NCI-H526 treated with DMSO at 0.1 percent for 48 hours (cell line): ENCODE data around the gene SLC43A2.

Experiments used
- DNase-seq: peaks from one replicate; lab custom pipeline; 2025; lab: John Stamatoyannopoulos, UW

The SLC43A2 gene

DNA sequence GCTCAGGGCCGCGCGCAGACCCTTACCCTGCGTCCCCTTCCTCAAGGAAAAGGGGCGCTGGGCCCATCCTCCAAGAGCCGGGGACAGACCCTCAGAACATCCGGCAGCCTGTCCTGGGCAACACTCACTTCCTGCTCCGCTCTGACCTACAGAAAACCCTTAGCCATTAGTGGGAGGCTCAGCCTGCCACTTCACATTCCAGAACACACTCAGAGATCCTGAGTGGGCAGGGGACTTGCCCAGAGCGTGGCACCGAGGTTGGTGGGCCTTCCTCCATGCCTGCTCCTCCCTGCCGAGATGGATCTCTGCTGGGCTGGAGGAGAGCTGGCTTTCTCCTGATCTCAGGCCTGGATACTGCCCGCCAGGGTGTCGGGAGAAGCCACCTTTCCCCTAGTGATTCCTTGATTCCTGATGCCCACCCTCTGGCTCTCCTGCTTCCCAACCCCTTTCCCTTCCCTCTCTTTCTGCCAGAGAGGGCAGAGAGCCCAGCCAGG lies 15.4 kb upstream of the SLC43A2 start:
- no peak for DNase-seq

DNA sequence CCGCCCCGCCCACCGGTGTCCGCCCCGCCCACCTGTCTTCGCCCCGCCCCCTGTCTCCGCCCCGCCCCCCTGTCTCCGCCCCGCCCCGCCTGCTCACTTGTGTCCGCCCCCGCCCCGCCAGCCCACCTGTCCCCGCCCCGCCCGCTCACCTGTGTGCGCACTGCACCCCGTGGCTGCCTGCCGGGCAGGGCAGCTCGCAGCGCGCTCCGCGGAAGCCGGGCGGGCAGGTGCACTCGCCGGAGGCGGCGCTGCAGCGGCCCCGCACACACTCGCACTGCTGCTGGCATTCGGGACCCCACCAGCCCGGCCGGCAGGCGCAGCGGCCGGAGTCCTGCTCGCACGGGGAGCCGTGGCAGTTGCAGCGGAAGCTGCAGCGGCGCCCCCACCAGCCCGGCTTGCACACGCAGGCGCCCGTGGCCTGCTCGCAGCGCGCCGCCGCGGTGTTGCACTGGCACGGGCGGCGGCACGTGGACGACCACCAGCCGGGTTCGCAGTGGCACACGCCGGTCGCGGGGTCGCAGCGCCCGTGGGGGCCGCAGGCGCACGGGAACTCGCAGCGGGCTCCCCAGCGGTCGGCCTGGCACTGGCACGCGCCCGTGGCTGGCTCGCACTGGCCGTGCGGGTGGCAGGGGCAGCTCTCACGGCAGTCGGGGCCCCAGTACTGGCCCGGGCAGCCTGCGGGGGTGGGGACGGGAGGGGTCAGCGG lies 14.8 kb upstream of the SLC43A2 start:
- DNase-seq: peak; percentile 14

- no peak for DNase-seq
Observed at GRCh38 chr17:1641065-1641403, 12.4 kb upstream of the SLC43A2 start.

- DNase-seq: no peak
Observed at GRCh38 chr17:1640329-1641064, 11.9 kb upstream of the SLC43A2 start.

DNA sequence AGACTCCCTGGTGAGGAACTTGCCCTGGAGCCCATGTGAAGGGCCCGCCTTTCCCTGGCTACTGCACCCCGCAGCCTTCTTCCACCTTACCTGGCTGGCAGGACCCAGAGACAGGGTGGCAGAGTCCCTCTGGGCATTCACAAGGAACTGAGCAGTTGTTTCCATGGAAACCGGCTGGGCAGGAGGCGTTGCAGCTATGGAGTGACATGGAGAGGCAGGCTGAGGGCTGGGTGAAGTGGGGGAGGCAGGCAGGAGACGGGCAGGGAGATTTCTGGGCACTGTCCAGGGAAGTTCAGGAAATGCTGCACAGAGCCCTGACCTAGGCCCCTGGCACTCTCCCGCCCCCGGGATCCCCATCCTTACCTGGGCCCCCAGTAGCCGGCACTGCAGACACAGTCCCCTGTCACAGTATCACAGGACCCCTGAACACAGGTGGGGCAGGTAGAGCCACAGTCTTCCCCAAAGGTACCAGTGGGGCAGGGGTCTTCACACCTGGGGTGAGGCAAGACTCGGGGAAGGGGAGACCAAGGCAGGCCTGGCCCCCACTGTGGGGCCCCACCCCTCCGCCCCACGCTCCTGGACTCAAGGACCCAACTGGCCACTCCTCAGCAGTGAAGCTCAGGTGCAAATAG lies 11.0 kb upstream of the SLC43A2 start:
- DNase-seq: no peak

- no peak for DNase-seq
Observed at GRCh38 chr17:1638624-1639300, 10.1 kb upstream of the SLC43A2 start.

GRCh38 chr17:1638171-1638590 lies 9.5 kb upstream of the SLC43A2 start:
- DNase-seq: no peak

DNA sequence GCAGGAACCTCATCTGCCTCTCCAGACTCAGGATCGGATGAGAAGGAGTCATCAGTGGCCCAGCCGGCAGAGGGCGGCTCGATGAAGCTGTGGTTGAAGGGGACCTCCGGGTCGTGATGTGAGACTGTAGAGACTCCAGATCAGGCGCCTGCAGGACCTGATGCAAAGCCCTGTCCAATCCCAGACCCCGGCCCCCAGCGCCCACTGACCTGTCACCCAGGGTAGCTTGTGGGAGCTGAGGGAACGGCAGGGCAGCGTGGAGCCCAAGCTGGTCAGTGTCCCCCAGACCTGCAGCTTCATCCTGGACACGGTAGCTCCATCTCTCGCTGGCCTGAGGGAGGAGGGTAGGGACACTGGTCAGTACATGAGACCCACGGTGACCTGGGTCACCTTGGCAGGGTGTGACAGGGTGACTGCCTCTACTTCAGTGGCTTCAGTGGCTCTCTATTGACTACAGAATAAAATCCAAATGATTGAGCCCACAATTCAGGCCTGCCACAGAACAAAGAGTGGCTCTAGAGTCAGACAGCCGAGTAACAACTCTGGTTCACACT lies 8.2 kb upstream of the SLC43A2 start:
- no peak for DNase-seq

DNA sequence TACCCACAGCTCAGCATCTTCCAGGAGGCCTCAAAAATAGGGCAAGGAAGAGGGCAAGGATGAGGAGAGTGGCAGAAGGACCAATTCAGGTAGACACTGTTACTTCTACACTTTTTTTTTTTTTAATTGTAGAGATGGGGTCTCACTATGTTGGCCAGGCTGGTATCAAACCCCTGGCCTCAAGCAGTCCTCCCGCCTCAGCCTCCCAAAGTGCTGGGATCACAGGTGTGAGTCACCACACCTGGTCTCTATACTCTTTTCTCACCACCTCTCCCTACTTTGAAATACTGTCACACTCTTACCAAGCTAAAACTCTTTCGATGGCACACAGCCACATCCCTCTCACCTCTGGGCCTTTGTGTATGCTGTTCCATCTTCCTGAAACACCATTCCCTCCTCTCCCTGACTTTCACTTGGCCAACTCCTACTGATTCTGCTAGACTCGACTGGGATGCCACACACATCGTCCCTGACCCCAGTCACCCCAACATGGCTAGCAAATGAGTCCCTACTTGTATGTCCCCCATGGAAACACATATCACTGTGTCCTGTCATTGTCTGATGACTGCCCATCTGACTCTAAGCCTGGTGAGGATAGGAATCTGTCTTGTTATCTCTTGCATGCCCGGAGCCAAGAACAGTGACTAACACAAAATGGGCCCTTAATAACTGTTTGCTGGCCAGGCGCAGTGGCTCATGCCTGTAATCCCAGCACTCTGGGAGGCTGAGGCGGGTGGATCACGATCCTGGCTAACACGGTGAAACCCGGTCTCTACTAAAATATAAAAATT lies 7.2 kb upstream of the SLC43A2 start:
- DNase-seq: no peak

GRCh38 chr17:1634841-1635650 lies 6.4 kb upstream of the SLC43A2 start:
- no peak for DNase-seq

DNA sequence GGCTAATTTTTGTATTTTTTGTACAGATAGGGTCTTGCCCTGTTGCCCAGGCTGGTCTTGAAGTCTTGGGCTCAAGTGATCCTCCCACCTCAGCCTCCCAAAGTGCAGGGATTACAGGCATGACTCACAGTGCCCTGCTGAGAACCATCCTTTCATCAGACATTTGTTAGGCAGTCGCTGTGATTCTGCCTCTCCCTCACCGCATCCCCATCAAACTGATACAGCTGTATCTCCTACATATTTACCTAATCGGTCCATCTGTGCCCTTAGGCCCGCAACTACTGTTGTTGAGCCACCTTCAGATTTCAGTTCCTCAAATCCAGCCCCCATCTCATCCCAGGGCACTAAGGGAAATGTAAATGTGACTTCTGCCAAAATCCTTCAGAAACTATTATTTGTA lies 2.0 kb upstream of the SLC43A2 start:
- DNase-seq: no peak

GRCh38 chr17:1629504-1630310 lies 1.1 kb upstream of the SLC43A2 start:
- no peak for DNase-seq

- DNase-seq: peak; percentile 85
Observed at GRCh38 chr17:1628856-1629503, 346 bp upstream of the SLC43A2 start.

DNA sequence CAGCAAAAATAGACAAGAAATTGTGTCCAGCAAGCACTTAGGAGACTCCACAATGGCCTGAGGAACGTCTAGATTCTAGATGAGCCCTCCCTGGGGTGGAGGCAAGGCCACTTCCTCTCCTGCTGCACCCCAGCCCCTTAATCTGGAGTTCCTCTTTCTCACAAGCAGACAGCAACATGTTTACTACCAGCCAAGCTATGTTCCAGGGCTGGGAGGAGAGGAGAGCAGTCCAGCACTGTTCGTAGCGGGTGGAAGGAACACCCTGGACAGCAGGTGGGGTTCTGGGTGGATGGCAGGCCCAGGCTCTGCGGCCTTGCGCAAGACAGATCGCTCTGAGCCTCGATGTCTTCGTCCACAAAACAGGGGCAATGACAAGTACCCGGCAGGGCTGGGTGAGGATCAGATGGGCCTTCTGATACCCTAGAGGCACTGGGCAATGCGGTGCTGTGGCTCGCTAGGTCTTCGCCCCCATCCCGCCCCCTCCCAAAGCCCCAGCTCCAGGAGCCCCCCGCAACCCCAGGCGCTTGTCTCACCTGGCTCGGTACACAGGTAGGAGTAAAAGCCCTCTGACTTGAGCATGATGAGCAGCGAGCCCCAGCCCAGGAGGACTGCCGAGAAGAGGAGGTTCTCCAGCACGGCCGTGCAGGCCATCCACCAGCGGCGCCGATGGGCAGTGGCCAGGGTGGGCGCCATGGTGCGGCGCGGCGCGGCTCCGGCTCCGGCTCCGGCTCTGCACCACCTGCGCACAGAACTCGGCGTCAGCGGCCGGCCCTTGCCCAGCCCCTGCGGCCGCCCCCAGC lies 1.3 kb downstream of the SLC43A2 start:
- no peak for DNase-seq

DNA sequence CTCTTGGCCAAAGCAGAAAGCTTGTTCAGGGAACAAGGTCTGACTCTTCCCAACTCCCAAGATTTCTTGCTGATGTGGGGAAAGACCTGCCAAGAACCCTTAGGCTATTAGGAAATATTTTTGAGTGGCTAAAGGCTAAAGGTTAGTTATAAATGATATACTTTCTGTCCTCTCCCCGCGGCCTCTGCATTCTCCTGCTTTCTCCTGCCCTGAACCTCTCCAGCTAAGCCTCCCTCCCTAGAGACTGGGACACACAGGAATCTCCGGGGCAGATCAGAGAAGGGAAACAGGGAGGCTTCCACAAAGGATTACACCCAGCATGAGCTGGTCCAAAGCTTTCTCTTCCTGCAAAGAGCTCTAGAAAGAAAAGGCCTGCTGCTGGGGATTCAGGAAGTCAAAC lies 2.3 kb downstream of the SLC43A2 start:
- DNase-seq: no peak

DNA sequence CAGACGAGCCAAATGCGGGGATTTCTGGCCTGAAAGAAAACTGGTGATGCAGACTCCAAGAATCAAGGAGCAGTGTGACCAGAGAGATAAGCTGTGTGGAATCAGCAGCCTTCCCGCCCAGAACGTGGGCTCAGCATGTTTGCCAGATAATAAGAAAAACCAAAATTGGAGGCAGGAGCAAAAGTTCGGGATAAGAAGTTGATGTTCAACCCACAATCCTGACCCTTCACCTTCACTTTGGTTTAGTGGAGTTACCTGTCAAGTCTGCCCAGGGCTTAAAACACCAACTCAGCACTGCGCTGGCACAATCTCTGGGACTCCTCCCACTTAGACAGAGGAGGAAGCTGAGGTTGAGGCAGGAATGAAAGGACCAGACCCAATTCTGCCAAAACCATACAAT lies 3.1 kb downstream of the SLC43A2 start:
- no peak for DNase-seq

DNA sequence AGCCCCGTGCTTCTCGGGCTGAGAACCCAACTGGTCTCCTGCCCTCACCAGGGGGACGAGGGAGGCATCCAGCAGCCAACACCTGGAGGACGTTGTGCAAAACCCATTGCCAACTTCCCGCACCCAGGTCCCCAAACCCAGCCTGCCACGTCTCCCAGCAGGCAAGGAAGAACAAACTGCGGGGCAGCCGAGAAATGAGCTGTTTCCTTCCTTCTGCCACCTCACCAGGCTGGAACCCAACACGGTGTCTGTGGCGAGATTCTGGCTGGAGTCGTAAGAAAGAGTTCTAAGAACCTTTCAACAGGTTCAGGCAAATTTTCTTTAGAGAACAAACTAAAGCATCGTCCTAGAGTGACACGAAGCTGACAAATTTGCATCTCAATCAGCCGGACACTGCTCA lies 3.6 kb downstream of the SLC43A2 start:
- DNase-seq: no peak

- DNase-seq: no peak
Observed at GRCh38 chr17:1624650-1625049, 4.0 kb downstream of the SLC43A2 start.
